ENCODE measurements around the gene METAP1D.

The METAP1D gene

GRCh38 chr2:172082105-172082943 is 82.6 kb downstream of the METAP1D start:
- no peak for DNase-seq

- no peak for DNase-seq
Measured at GRCh38 chr2:172082944-172083627, 83.3 kb downstream of the METAP1D start.

DNA sequence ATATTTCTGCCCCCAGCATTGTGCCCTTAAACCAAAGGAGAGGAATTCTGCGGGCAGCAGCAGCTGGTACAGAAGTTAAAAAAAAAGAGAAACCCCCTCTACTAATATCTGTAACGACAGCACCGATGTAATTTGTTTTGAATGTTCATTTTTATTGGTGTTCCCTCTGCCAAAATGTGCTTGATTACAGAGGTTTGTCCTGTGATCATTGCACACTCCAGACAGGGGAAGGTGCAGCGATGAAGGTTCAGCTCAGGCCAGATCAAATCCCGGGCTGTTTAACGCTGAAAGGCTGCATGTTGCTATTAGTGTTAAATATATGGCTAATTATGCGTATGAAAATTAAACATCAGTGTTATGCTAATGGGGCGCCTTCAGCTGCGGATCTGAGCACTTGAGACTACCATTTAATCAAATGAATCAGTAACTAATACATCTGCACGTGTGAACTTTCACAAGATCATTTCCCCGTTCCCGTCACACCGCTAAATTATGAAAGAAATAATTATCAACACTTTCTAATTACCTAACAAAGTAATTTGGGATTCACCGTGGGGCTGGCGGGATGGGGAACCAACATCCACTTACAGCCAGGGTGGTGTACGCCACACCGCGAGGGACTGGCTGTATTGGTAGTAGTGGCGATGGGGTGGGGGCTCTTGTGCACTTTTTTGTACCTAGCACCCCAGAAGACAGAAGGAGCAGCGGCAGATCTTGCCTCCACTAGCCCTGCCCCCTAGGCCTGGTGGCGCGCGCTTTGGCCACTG is 84.1 kb downstream of the METAP1D start:
- no peak for DNase-seq

DNA sequence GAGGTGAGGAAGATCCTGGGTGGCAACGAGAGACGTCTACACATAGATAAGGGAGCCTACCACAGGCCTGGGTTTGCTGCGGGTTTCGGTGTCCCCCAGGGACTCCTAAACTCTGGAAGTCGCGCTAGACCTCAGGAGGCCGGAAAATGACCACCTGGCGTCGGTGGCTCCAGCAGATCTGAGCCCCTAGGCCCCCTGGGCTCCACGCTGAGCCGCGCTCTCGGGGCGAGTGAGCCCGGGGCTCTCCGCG is 84.6 kb downstream of the METAP1D start:
- peak; percentile 68 for DNase-seq

GRCh38 chr2:172084645-172085459 is 85.1 kb downstream of the METAP1D start:
- DNase-seq, result peak; percentile 89

- peak; percentile 68 for DNase-seq
Measured at GRCh38 chr2:172085460-172086159, 85.9 kb downstream of the METAP1D start, which contains the start of gene DLX1. Gene DLX1, plus strand, starts transcription at chr2:172085507. Its CDS starts 171 bp downstream, at chr2:172085678.

DNA sequence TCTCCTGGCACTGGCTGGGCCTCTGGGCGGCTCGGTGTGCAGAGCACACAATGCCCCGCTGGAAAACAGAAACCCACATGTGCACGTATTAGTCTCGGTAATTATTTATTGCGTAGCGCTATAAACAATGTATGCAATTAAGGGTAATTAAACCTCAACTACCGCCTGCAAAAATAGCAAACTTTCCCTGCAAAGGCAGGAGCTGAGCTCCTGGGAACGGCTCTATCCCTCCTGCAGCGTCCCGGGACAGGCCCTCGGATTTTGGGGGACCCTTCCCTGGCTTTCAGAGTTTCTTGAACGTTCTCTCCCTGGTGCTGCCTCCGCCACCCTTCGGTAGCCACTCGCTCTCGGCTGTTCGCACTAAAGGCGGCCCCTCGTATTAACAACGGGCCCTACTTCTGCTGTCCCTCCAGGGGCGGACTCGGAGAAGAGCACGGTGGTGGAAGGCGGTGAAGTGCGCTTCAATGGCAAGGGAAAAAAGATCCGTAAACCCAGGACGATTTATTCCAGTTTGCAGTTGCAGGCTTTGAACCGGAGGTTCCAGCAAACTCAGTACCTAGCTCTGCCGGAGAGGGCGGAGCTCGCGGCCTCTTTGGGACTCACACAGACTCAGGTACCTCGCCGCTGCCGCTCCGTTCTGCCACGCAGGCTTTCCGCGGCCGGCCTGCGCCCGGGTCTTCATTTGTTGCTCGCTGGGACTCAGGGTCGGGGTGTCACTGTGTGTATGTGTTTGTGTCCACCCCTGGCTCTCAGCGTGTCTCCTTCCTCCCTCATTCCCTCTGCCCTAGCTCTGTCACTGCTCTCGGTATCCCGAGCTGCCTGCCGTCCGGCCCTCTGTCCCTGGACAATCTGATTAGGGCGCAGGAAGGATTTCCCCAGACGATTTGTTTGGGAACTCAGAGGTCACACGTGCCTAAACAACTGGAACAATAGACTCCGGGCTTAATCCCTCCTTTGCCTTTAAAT is 86.8 kb downstream of the METAP1D start:
- peak; percentile 31 for DNase-seq

GRCh38 chr2:172087207-172087779 is 87.5 kb downstream of the METAP1D start:
- no peak for DNase-seq

DNA sequence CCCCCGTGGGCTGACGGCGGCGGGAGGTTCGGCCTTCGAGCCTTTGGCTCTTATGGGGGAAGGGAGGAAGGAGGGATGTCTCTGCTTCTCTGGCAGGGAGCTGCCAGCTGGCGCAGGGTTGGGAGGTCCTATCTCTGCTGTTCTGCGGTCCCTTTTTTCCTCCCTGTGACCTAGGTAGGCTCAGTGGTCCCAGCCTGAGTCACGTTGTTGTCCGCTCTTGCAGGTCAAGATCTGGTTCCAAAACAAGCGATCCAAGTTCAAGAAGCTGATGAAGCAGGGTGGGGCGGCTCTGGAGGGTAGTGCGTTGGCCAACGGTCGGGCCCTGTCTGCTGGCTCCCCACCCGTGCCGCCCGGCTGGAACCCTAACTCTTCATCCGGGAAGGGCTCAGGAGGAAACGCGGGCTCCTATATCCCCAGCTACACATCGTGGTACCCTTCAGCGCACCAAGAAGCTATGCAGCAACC is 88.1 kb downstream of the METAP1D start:
- no peak for DNase-seq

- no peak for DNase-seq
Measured at GRCh38 chr2:172088245-172089004, 88.7 kb downstream of the METAP1D start.

DNA sequence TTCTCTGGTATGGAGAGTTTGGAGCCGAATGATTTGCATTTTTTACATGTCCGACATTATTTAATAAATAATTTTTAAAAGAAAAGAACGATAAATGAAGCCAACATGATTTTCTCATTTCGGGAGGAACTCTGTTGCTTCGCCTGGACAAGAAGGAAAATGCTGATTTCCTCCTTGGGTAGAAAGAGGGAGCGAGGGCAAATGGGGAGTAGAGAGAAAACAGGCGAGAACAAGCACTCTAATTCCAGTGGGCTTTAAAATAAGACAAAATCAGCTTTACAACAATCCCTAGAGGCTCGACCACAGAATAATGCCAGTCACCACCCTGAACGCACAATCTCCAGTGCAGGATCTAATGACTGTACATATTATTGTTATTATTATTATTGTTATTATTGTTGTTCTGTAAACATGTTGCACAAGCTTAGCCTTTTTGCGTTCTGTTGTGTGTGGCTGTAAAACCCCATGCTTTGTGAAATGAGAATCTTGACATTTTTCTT is 89.3 kb downstream of the METAP1D start:
- DNase-seq, result no peak

GRCh38 chr2:172089633-172090032 is 89.9 kb downstream of the METAP1D start:
- DNase-seq, result no peak

DNA sequence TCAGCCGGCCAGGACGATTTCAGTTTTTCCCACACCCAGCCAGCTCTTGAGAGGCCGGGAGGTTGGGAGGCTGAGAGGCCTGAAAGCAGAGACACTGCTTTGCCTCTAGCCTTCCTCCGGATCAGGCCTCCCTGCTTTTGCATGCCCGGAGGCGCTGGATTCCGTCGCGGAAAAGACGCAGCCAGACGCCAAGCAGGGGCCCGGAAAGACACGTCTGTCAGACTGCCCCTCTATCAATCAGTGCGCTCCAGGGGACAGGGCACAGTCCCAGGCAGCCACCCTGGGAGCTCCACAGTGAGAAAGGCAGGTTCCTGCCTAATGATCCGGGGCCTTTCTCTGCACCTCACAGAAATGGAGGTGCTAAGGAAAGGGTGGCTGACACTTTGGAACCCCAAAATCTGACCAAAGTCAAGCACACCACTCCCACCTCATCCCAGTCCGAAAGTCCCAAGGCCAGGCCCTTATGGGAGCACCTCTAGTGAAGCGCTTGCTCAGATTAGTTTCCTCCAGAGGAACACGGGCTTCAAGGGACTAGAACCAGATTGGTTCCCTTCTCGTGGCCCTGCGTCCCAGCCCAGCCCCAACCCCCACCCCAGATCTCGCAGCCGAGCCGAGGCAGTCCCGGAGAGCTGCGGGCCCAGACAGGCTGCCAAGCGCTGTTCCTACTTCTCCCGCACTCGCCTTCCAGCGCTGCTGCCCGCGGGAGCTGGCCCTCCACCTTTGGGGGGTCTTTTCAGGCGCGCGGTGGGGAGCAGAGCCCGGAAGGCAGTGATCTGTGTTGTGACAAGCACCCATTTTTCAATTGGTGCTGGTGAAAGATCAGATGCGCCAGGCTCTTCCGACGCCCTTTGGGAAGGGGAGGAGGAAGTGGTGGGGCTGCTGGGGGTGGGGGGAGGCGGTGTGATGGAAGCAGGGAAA is 90.5 kb downstream of the METAP1D start:
- no peak for DNase-seq

DNA sequence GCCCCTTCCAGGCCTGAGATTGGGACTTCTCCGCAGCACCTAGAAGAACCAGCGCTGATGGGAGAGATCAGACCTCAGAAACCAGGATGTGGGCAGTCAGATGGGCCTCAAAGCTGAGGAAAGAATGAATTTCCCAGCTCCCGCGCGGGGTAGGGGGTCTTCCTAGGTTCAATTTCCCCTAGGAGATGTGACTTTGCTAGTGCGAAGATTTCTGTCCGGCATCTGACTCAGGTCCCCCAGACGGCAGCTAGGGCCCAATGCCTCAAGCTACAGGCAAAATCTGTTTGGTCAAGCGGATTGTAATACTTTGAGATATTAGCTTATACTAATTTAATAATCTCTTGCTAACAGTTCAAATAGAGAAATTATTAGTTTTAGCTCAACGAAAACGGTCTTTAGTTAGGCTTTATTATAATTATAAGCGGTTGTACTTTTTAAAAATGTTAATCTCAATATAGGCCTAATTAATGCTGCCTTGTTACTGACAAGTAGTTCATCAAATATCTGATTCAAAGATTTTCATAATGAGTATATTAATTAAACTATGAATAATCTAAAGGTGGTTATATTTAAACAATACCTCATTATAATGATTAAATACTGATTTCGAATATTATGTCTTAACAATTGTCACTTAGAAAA is 91.4 kb downstream of the METAP1D start:
- no peak for DNase-seq

GRCh38 chr2:172091761-172092566 is 92.2 kb downstream of the METAP1D start:
- peak; percentile 39 for DNase-seq

DNA sequence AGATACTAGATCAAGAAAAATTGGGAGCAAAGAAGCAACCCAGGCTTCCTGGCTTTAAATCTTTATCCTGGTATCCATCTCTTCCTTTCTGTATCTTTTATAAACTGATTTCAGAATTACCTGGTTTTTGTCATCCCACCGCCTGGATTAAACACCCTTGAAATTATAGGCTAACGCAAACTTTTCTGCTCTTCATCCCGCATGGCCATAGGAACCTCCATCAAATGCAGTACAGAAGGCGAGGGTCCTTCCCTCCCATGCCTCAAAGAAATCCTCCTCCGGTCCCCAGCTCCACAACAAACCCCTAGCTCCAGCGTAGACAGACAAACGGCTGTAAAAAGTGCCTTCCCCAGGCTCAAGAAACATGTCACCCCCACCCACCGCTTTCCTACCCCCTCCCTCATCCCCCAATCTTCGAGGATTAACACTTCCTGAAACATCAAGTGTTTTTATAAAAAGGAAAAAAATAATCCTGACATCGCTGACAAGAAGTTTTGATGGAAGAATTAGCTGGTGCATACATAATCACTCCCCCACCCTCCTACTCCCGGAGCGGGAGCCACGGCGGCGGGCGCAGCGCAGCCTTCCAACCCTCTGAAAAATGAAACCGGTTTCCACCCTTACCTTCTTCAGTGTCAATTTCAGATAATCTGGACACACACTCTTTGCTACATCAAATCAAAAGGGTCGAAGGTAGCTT is 93.1 kb downstream of the METAP1D start:
- no peak for DNase-seq
